GM23338 (cell line): ENCODE data around the gene RTF1. TPM values are rescaled to one million over a fixed set of nuclear protein-coding genes. Genes with fewer than 3 reads are reported as not detected.

Experiments used
- ATAC-seq: fragments of 200-7000 bp; cut with Tn5 transposase; 3 replicates; pipeline ENCODE4 v1.9.1; 2020
- DNase-seq: peaks from one replicate; pipeline ENCODE4 v3.0.0-alpha.2; 2015; ENCODE audit warnings: low spot score
- H2AFZ ChIP-seq: fragments of 200-600 bp; sonication (generic); 2 replicates; pipeline ENCODE4 v1.8.0; 2016; ENCODE audit warnings: antibody characterized with exemption, mild to moderate bottlenecking, moderate library complexity
- H3F3A ChIP-seq: fragments of 200-600 bp; sonication (generic); replicated peaks from 2 replicates; pipeline ENCODE4 v1.8.0; 2017; ENCODE audit warnings: antibody characterized with exemption, mixed run types, low read depth
- H3K27ac ChIP-seq: fragments of 200-600 bp; sonication (generic); 2 replicates; pipeline ENCODE4 v1.6.1; 2016; ENCODE audit warnings: low read depth
- H3K27me3 ChIP-seq: fragments of 200-600 bp; sonication (generic); 2 replicates; pipeline ENCODE4 v1.8.0; 2016; ENCODE audit warnings: mild to moderate bottlenecking, mixed run types, moderate library complexity; ENCODE audit not compliant: insufficient read depth
- H3K36me3 ChIP-seq: fragments of 200-600 bp; sonication (generic); 2 replicates; pipeline ENCODE4 v1.8.0; 2016; ENCODE audit warnings: mild to moderate bottlenecking; ENCODE audit not compliant: insufficient read depth
- H3K4me1 ChIP-seq: fragments of 200-600 bp; sonication (generic); 2 replicates; pipeline ENCODE4 v1.8.0; 2016; ENCODE audit warnings: mild to moderate bottlenecking, moderate library complexity; ENCODE audit not compliant: insufficient read depth
- H3K4me2 ChIP-seq: fragments of 200-600 bp; sonication (generic); 2 replicates; pipeline ENCODE4 v1.7.1; 2017; ENCODE audit warnings: mixed run types
- H3K4me3 ChIP-seq: fragments of 200-600 bp; sonication (generic); 2 replicates; pipeline ENCODE4 v1.6.1; 2016; ENCODE audit warnings: mixed run types
- H3K79me2 ChIP-seq: fragments of 200-600 bp; sonication (generic); replicated peaks from 2 replicates; pipeline ENCODE4 v1.8.0; 2017; ENCODE audit warnings: mild to moderate bottlenecking; ENCODE audit not compliant: insufficient read depth
- H3K9me2 ChIP-seq: fragments of 200-600 bp; sonication (generic); 2 replicates; pipeline ENCODE4 v1.8.0; 2017; ENCODE audit not compliant: insufficient read depth
- H4K20me1 ChIP-seq: fragments of 200-600 bp; sonication (generic); replicated peaks from 2 replicates; pipeline ENCODE4 v1.8.0; 2017; ENCODE audit warnings: mild to moderate bottlenecking; ENCODE audit not compliant: insufficient read depth
- H3K27ac Mint-ChIP-seq: 2 replicates; pipeline ENCODE4 v1.8.0; 2020; ENCODE audit warnings: inconsistent platforms, mild to moderate bottlenecking, moderate library complexity, mixed read lengths
- H3K27me3 Mint-ChIP-seq: 3 replicates; pipeline ENCODE4 v1.8.0; 2022; ENCODE audit warnings: low read depth, mild to moderate bottlenecking, moderate library complexity, mixed read lengths, inconsistent platforms; ENCODE audit not compliant: insufficient read depth, poor library complexity
- H3K36me3 Mint-ChIP-seq: 3 replicates; pipeline ENCODE4 v1.8.0; 2021; ENCODE audit warnings: low read depth, mild to moderate bottlenecking, inconsistent platforms, moderate library complexity, mixed read lengths
- H3K4me1 Mint-ChIP-seq: 3 replicates; pipeline ENCODE4 v1.8.0; 2020; ENCODE audit warnings: mild to moderate bottlenecking, inconsistent platforms, mixed read lengths
- H3K4me3 Mint-ChIP-seq: 3 replicates; pipeline ENCODE4 v1.8.0; 2021; ENCODE audit warnings: moderate library complexity, mild to moderate bottlenecking, inconsistent platforms, mixed read lengths
- H3K9me3 Mint-ChIP-seq: 3 replicates; pipeline ENCODE4 v1.8.0; 2020; ENCODE audit warnings: moderate library complexity, mild to moderate bottlenecking, inconsistent platforms, mixed read lengths
- CREB1 ChIP-seq: fragments of 250-450 bp; sonication (Bioruptor Pico); IDR thresholded peaks from 2 replicates; pipeline ENCODE4 v1.5.0; 2020; ENCODE audit warnings: low read depth, mild to moderate bottlenecking, moderate library complexity
- CTCF ChIP-seq, 2 experiments: fragments of 200-600 bp in 1 of 2; sonication (generic) in 1 of 2; conservative IDR thresholded peaks; 2 replicates each; pipeline versions ENCODE4 v1.5.1 to v1.6.1; 2016 to 2017; ENCODE audit warnings: antibody characterized with exemption in 2 of 2, low read depth in 2 of 2, mild to moderate bottlenecking in 2 of 2, moderate library complexity in 1 of 2
- ETS1 ChIP-seq: IDR thresholded peaks from 2 replicates; pipeline ENCODE4 v1.6.1; 2016; ENCODE audit warnings: antibody characterized with exemption
- EZH2 ChIP-seq: fragments of 200-600 bp; sonication (generic); IDR thresholded peaks from one replicate; pipeline ENCODE4 v1.8.0; 2017; ENCODE audit warnings: antibody characterized with exemption, mild to moderate bottlenecking, low read depth; ENCODE audit not compliant: unreplicated experiment
- NANOG ChIP-seq: IDR thresholded peaks from 2 replicates; pipeline ENCODE4 v1.6.1; 2016; ENCODE audit warnings: antibody characterized with exemption, borderline replicate concordance
- POLR2AphosphoS5 ChIP-seq: IDR thresholded peaks from 2 replicates; pipeline ENCODE4 v1.6.1; 2016; ENCODE audit warnings: antibody characterized with exemption, low read depth
- ZNF114 ChIP-seq: fragments of 250-450 bp; sonication (Bioruptor Pico); IDR thresholded peaks from 2 replicates; pipeline ENCODE4 v1.5.0; 2020; ENCODE audit warnings: mild to moderate bottlenecking, moderate library complexity
- ZNF462 ChIP-seq: fragments of 250-450 bp; sonication (Bioruptor Pico); IDR thresholded peaks from 2 replicates; pipeline ENCODE4 v1.5.0; 2020; ENCODE audit warnings: mild to moderate bottlenecking, moderate library complexity
- polyA plus RNA-seq: library from polyadenylated mRNA; unstranded; fragments of >200 nt; fragmentation: Nextera tagmentation; extraction: Ambion mirVana; gene quantifications from 2 replicates; pipeline ENCODE4 v1.2.1, GENCODE V29; 2016
- total RNA-seq: library from RNA; depleted of rRNA; stranded (reverse); fragments of >200 nt; shearing (Covaris generic); gene quantifications from 2 replicates; pipeline ENCODE4 v1.2.3, GENCODE V29; 2014

Gene RTF1
- total and polyA plus RNA-seq, 2 experiments from 2014 or later = 38.1 to 298 TPM

- Histone ChIP-seq H2AFZ (no peak overlapping the region), H3K27ac (no peak overlapping the region), H4K20me1 (peaks cover 14% of the 10 kb centered on the region), H3K36me3 (peaks cover 30% of the 10 kb centered on the region), H3K9me2 (no peaks in the 10 kb centered on the region), H3K4me2 (no peak overlapping the region), H3K79me2 (peaks cover 6% of the 10 kb centered on the region; the same call in 1 of the 2 replicates), H3K27me3 (no peaks in the 10 kb centered on the region), H3K4me1 (no peaks in the 10 kb centered on the region), H3F3A (peaks cover 6% of the 10 kb centered on the region; the same call in 1 of the 2 replicates), H3K4me3 (no peak overlapping the region)
- H3K4me3 Mint-ChIP-seq = no peak overlapping the region
- peaks cover 71% of the 10 kb centered on the region for H3K36me3 Mint-ChIP-seq
- H3K27ac Mint-ChIP-seq = no peak overlapping the region
- peak; percentile 57 for DNase-seq
- no peaks in the 10 kb centered on the region for H3K27me3 Mint-ChIP-seq
- no peaks in the 10 kb centered on the region; the same call in 2 of the 3 replicates for H3K9me3 Mint-ChIP-seq
- ATAC-seq = peak; percentile 48; the same call in 2 of the 3 replicates
- H3K4me1 Mint-ChIP-seq = no peaks in the 10 kb centered on the region
- TF ChIP-seq ETS1 = no peak
- peak; percentile 80 to 98 for TF ChIP-seq CTCF (conservative IDR thresholded peaks at IDR 0.05; ENCODE audit: low read depth in 2 of 2)
Measured at GRCh38 chr15:41465822-41466421, 49.0 kb downstream of the RTF1 start.

GRCh38 chr15:41466711-41467110 lies 49.8 kb downstream of the RTF1 start:
- H3K9me3 Mint-ChIP-seq = no peaks in the 10 kb centered on the region; the same call in 2 of the 3 replicates
- no peak for TF ChIP-seq EZH2
- no peak for TF ChIP-seq ZNF114 (CRISPR knock-in tag)
- no peak for TF ChIP-seq POLR2AphosphoS5
- no peak for TF ChIP-seq NANOG
- TF ChIP-seq ZNF462 (CRISPR knock-in tag) = no peak
- TF ChIP-seq CREB1 = no peak
- no peak for TF ChIP-seq ETS1
- H3K4me3 Mint-ChIP-seq = no peak overlapping the region
- H3K27ac ChIP-seq = no peak overlapping the region; the same call in 1 of the 2 replicates
- no peaks in the 10 kb centered on the region for H3K4me1 ChIP-seq
- H3K4me3 ChIP-seq = no peak overlapping the region
- H3K9me2 ChIP-seq = no peaks in the 10 kb centered on the region
- no peak overlapping the region for H3K4me2 ChIP-seq
- H3K27me3 ChIP-seq = no peaks in the 10 kb centered on the region
- H3K36me3 ChIP-seq = peaks cover 37% of the 10 kb centered on the region
- H4K20me1 ChIP-seq = peaks cover 14% of the 10 kb centered on the region
- no peak overlapping the region for H2AFZ ChIP-seq
- peaks cover 77% of the 10 kb centered on the region for H3K36me3 Mint-ChIP-seq
- ATAC-seq (no peak), DNase-seq (no peak)
- peaks cover 6% of the 10 kb centered on the region; the same call in 1 of the 2 replicates for H3F3A ChIP-seq
- peaks cover 6% of the 10 kb centered on the region; the same call in 1 of the 2 replicates for H3K79me2 ChIP-seq
- H3K4me1 Mint-ChIP-seq = no peaks in the 10 kb centered on the region
- H3K27me3 Mint-ChIP-seq = no peaks in the 10 kb centered on the region
- H3K27ac Mint-ChIP-seq = no peak overlapping the region
